Islet of Langerhans (tissue), 1 donor: ENCODE measurements around the gene PDP2.

Source experiments
- FAIRE-seq: peaks from one replicate; lab custom pipeline; 2011; peaks lifted over from hg19 to GRCh38; lab: Jason Lieb, UNC

PDP2 gene

GRCh38 chr16:66880288-66881013 lies at the start of gene PDP2:
Gene PDP2 (plus strand): TSS chr16:66880515. CDS start chr16:66884285, 3,770 bp downstream.
- no peak for FAIRE-seq

- FAIRE-seq: no peak
Measured at GRCh38 chr16:66832190-66832589, 48.1 kb upstream of the PDP2 start.

GRCh38 chr16:66832661-66833305 lies 47.5 kb upstream of the PDP2 start:
- no peak for FAIRE-seq

GRCh38 chr16:66834746-66835145 lies 45.6 kb upstream of the PDP2 start:
- FAIRE-seq: no peak

GRCh38 chr16:66840883-66841282 lies 39.4 kb upstream of the PDP2 start:
- no peak for FAIRE-seq

- FAIRE-seq: no peak
Measured at GRCh38 chr16:66841366-66841765, 38.9 kb upstream of the PDP2 start.

- no peak for FAIRE-seq
Measured at GRCh38 chr16:66842765-66843164, 37.5 kb upstream of the PDP2 start.

- FAIRE-seq: no peak
Measured at GRCh38 chr16:66843191-66843590, 37.1 kb upstream of the PDP2 start.

GRCh38 chr16:66844009-66844341 lies 36.3 kb upstream of the PDP2 start:
- FAIRE-seq: no peak

GRCh38 chr16:66844342-66845079 lies 35.8 kb upstream of the PDP2 start, which contains the start of gene CA7:
Gene CA7 (plus strand): TSS chr16:66844414. CDS start chr16:66844488, 74 bp downstream.
- FAIRE-seq: no peak

GRCh38 chr16:66845080-66845410 lies 35.3 kb upstream of the PDP2 start:
- no peak for FAIRE-seq

- FAIRE-seq: no peak
Measured at GRCh38 chr16:66845791-66846221, 34.5 kb upstream of the PDP2 start.

- no peak for FAIRE-seq
Measured at GRCh38 chr16:66846266-66846665, 34.0 kb upstream of the PDP2 start.

GRCh38 chr16:66846831-66847230 lies 33.5 kb upstream of the PDP2 start:
- no peak for FAIRE-seq

- FAIRE-seq: no peak
Measured at GRCh38 chr16:66847533-66848067, 32.7 kb upstream of the PDP2 start.

- FAIRE-seq: no peak
Measured at GRCh38 chr16:66848172-66848571, 32.1 kb upstream of the PDP2 start.

GRCh38 chr16:66849021-66849420 lies 31.3 kb upstream of the PDP2 start:
- no peak for FAIRE-seq

- FAIRE-seq: no peak
Measured at GRCh38 chr16:66849549-66849948, 30.8 kb upstream of the PDP2 start.

- FAIRE-seq: no peak
Measured at GRCh38 chr16:66850115-66850815, 30.1 kb upstream of the PDP2 start.

- FAIRE-seq: no peak
Measured at GRCh38 chr16:66851166-66851964, 28.9 kb upstream of the PDP2 start.

GRCh38 chr16:66853261-66854139 lies 26.8 kb upstream of the PDP2 start:
- FAIRE-seq: no peak
